Measurements from ENCODE around the gene CHCHD6. TPM values are rescaled to one million over a fixed set of nuclear protein-coding genes. Genes with fewer than 3 reads are reported as not detected.

The CHCHD6 gene
- total RNA-seq, 1 experiment from 2014 or later = 45.9 TPM

- DNase-seq = no peak
- intact Hi-C loops (cut with micrococcal nuclease; ENCODE audit: unreplicated experiment) = no loop called here
- CTCF ChIA-PET = no interaction called here
- peaks cover 7% of the 10 kb centered on the region for H3K36me3 Mint-ChIP-seq (ENCODE audit: insufficient read depth, unreplicated experiment)
- H3K27ac Mint-ChIP-seq (ENCODE audit: unreplicated experiment) = no peak overlapping the region
- H3K4me1 Mint-ChIP-seq (ENCODE audit: low read depth, unreplicated experiment) = no peaks in the 10 kb centered on the region
- TF ChIP-seq CTCF (IDR thresholded peaks at IDR 0.05; ENCODE audit: unreplicated experiment) = no peak
- no peak overlapping the region for H3K4me3 Mint-ChIP-seq (ENCODE audit: low read depth, unreplicated experiment)
- no peaks in the 10 kb centered on the region for H3K27me3 Mint-ChIP-seq (ENCODE audit: unreplicated experiment)
- no TSS peak for BruUV-seq (replicated peaks)
- H3K9me3 Mint-ChIP-seq (ENCODE audit: low read depth, unreplicated experiment) = no peaks in the 10 kb centered on the region
Measured at GRCh38 chr3:126826693-126827092, 122.7 kb downstream of the CHCHD6 start.

GRCh38 chr3:126827121-126827520 lies 123.1 kb downstream of the CHCHD6 start:
- peaks cover 7% of the 10 kb centered on the region for H3K36me3 Mint-ChIP-seq (ENCODE audit: insufficient read depth, unreplicated experiment)
- no TSS peak for BruUV-seq (replicated peaks)
- H3K4me1 Mint-ChIP-seq (ENCODE audit: low read depth, unreplicated experiment) = no peaks in the 10 kb centered on the region
- no peaks in the 10 kb centered on the region for H3K27me3 Mint-ChIP-seq (ENCODE audit: unreplicated experiment)
- H3K9me3 Mint-ChIP-seq (ENCODE audit: low read depth, unreplicated experiment) = no peaks in the 10 kb centered on the region
- H3K4me3 Mint-ChIP-seq (ENCODE audit: low read depth, unreplicated experiment) = no peak overlapping the region
- no peak for TF ChIP-seq CTCF (IDR thresholded peaks at IDR 0.05; ENCODE audit: unreplicated experiment)
- no peak for DNase-seq
- CTCF ChIA-PET = no interaction called here
- no peak overlapping the region for H3K27ac Mint-ChIP-seq (ENCODE audit: unreplicated experiment)
- intact Hi-C loops (cut with micrococcal nuclease; ENCODE audit: unreplicated experiment) = no loop called here

DNA sequence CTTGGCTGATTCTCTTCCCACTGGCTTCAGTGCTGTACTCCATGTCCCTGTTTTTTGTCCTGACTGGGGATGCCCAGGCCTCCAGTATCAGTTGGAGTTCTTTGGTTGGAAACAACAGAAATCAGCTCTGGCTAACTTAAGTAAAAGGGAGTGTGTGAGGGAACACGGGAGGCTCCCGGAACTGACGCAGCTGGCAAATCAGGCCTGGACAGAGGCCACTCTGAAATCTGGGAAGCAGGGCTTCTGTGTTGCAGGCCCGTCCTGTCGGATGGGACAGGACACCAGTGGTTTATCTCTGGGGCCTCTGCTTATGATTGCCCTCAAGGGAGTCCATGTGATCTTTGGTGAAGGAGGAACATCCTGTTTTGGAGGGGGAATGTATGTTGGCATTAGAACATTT lies 124.3 kb downstream of the CHCHD6 start:
- H3K27me3 Mint-ChIP-seq (ENCODE audit: unreplicated experiment) = no peaks in the 10 kb centered on the region
- H3K4me3 Mint-ChIP-seq (ENCODE audit: low read depth, unreplicated experiment) = no peak overlapping the region
- BruUV-seq (replicated peaks) = no TSS peak
- no peaks in the 10 kb centered on the region for H3K4me1 Mint-ChIP-seq (ENCODE audit: low read depth, unreplicated experiment)
- H3K36me3 Mint-ChIP-seq (ENCODE audit: insufficient read depth, unreplicated experiment) = peaks cover 7% of the 10 kb centered on the region
- no peak for TF ChIP-seq CTCF (IDR thresholded peaks at IDR 0.05; ENCODE audit: unreplicated experiment)
- H3K9me3 Mint-ChIP-seq (ENCODE audit: low read depth, unreplicated experiment) = no peaks in the 10 kb centered on the region
- DNase-seq = no peak
- intact Hi-C loops (cut with micrococcal nuclease; ENCODE audit: unreplicated experiment) = no loop called here
- CTCF ChIA-PET = no interaction called here
- no peak overlapping the region for H3K27ac Mint-ChIP-seq (ENCODE audit: unreplicated experiment)

DNA sequence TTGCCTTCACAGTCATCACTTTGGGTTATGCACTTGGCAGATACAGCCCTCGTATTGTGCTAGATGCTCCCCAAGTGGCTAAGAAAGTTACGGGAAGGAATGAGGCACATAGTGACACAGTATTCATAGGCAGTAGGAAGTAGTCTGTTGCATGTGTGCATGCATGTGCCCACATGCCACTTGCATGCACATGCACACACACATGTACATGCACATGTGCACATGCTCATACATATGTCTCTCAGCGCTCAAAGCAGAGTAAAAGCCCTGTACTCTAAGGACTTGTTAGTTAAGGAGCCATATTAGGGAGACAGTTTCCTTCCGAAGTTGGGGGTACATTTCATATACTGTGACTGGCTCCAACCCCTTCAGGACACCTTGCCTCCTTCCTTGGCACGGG lies 128.9 kb downstream of the CHCHD6 start:
- Mint-ChIP-seq H3K36me3 (ENCODE audit: insufficient read depth, unreplicated experiment) (peaks cover 5% of the 10 kb centered on the region), H3K27ac (ENCODE audit: unreplicated experiment) (no peak overlapping the region), H3K4me3 (ENCODE audit: low read depth, unreplicated experiment) (no peak overlapping the region), H3K27me3 (ENCODE audit: unreplicated experiment) (no peaks in the 10 kb centered on the region), H3K4me1 (ENCODE audit: low read depth, unreplicated experiment) (no peaks in the 10 kb centered on the region), H3K9me3 (ENCODE audit: low read depth, unreplicated experiment) (no peaks in the 10 kb centered on the region)
- CTCF ChIA-PET = no interaction called here
- no peak for DNase-seq
- no TSS peak for BruUV-seq (replicated peaks)
- TF ChIP-seq CTCF (IDR thresholded peaks at IDR 0.05; ENCODE audit: unreplicated experiment) = no peak
- intact Hi-C loops (cut with micrococcal nuclease; ENCODE audit: unreplicated experiment) = no loop called here
